ENCODE measurements around the gene HPCAL4.

Gene HPCAL4

DNA sequence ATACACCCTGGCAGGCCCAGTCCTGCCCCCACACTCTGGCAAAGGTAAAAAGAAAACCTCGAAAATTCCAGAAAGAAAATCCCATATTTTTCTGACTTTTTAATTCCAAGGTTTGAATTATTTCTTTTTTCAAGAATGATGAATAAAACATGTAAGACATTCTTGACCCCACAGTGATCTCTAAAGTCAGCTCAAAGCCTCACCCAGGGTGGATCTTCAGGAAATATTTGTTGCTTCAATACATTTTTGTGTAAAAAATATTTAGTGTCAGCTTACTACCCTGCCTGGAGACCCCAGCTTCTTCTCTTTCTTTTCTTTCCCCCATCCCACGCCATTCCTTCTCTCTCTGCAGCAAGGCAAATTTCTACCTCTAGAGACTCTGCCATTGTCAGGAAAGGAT is 12.3 kb downstream of the HPCAL4 start:
- in situ Hi-C loops (cut with MboI; ENCODE audit: low sequenced_read_pairs) = no loop called here

DNA sequence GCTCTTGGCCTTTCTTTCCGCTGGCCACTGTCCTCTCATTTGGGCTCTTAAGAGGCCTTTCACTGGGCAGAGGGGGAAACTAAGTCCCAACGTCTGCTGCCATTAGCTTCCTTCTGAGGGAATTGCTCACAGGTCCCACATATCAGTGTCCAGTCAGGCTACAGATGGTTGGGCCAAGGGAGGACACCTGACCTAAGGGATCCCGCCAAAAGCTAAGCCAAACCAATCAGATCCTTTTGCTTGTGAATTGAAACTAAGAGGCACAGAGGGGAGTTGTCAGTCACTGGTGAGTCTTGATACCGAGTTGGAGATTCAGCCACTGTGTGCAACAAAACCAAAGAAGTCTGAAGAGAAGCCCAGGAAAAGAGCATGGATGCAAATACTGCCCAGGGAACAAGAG is 13.6 kb downstream of the HPCAL4 start:
- in situ Hi-C loops (cut with MboI; ENCODE audit: low sequenced_read_pairs) = no loop called here

DNA sequence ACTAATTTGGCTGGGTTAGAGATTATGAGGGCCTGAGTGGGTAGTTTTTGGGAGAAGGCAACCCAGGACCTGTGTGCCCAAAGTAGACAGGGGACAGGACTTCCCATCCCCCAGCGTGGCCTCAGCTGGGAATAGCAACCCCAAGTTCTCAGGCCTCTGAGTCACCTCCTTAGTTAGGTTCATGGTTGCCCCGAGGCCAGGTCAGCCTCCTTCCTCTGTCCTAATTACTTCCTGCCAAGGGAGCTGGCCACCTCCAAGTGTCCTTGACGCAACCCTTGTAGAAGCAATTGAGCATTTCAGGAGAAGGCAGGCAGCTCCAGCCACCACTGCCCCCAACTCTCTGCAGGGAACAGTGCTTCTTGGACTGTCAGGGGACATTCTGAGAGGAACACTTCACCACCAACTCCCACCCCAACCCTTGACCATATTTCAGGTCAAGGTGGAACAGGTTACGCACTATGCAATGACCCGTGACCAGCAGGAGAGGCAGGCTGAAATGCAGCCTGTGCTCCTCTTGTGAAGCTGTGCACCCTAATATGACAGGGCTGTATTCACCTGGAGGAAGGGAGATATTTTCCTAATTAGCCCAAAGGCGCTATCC is 14.2 kb downstream of the HPCAL4 start:
- in situ Hi-C loops (cut with MboI; ENCODE audit: low sequenced_read_pairs) = no loop called here

DNA sequence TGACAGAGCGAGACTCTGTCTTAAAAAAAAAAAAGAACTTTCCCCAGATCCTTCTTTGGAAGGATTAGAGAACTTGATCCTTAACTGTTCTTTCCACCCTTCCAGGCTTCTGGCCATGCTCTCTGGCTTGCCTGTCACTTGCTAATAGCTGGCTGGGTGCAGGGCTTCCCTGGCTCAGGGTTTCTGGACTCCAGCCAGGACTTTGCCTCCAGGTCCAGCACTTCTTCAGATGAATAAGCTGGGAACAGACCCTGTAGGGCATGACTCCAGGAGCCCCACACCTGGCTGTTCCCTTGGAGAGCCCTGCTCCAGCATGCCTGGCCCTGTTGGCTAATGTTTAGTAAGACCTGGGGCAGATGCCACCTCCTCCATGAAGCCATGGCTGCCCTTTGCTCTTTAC is 16.0 kb downstream of the HPCAL4 start:
- in situ Hi-C loops (cut with MboI; ENCODE audit: low sequenced_read_pairs) = no loop called here

DNA sequence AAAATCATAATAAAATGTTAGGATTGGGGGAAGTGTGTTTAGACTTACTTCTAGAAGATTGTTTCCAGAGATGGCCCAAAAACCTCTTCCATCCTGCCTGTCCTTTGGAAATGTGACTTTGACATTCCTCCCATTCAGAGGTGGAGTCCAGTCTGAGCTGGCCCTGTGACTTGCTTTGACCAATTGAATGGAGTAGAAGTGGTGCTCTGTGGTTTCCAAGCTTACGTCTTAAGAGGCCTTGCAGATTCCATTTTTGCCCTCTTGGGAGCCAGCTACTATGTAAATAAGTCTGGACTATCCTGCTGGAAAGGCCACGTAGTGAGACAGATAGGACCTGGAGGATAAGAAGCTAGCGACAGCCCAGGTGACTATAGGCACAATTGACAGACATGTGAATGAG is 18.0 kb downstream of the HPCAL4 start:
- in situ Hi-C loops (cut with MboI; ENCODE audit: low sequenced_read_pairs) = no loop called here

DNA sequence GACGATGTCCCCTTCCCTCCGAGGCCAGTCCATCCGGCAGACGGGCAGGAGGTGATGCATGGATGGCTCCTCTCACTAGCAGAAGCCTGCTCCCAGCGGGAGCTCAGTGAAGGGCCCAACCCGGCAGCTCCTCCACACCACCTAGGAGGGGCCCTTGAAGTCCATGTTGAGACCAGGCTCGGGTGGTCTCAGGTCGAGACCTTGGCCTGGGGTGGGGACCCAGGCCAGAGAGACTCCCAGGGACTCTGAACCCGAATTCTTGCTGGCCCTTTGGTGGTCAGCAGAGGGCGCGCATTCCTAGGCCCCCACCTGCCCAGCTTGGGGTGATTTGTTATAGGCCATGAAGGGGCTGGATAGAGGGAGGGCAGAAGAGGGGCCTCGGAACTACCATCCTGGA is 18.7 kb downstream of the HPCAL4 start:
- in situ Hi-C loops (cut with MboI; ENCODE audit: low sequenced_read_pairs) = no loop called here

DNA sequence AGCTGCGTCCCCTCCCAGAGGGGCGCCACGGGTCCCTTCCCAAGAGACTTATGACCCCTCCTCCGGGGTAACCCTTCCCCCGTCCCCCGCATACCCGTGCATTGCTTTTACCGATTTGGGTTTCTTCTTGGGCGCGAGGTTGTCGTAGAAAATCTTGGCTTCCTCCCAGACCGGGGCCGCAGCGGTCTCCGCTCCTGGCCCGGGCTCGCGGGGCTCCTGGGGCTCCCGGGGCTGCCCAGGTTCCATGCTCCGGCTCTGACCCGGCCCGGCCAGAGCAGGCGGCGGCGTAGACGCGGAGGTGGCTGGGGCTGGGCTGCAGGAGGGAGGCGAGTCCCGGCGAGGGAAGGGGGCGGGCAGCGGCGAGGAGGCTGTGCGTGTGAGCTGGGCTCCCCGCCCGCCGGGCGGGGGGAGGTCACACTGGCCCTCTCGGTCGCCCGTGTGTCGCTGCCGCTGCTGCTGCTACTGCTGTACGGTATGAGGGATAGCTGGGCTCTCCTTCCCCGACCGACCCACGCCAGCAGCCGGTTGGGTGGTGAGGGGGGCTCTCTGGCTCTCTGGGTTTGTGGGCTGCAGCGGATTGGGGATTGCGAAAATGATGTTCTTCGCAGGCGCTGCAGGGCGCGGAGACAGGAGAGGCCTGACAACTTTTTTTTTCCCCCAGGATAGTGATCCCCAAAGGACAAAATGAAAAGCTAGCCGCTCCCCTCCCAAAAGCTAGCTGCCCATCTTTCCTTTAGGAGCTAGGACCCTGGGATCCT is 19.3 kb downstream of the HPCAL4 start, which contains the start of gene NT5C1A:
Gene NT5C1A (minus strand): TSS at position 315 of the 758 bp plus-strand sequence. CDS start 69 bp downstream, at position 246.
- in situ Hi-C loops (cut with MboI; ENCODE audit: low sequenced_read_pairs) = no loop called here

DNA sequence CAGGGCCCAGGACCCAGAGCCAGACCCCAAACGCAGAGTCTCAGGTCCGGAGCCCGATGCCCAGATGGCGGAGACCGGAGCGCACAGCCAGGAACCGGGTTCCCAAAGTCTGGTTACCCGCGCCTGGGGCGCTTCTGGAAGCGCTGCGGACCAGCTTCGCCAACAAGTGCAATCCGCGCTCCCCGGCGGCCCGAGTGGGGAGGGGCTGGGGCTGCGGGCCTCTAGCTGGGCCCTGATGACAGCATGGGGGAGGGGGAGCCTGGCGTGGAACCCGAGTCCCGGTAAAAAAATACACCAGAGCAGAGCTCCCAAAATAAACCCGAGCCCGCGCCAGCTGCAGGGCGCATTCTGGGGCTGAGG is 19.8 kb downstream of the HPCAL4 start:
- in situ Hi-C loops (cut with MboI; ENCODE audit: low sequenced_read_pairs) = no loop called here

DNA sequence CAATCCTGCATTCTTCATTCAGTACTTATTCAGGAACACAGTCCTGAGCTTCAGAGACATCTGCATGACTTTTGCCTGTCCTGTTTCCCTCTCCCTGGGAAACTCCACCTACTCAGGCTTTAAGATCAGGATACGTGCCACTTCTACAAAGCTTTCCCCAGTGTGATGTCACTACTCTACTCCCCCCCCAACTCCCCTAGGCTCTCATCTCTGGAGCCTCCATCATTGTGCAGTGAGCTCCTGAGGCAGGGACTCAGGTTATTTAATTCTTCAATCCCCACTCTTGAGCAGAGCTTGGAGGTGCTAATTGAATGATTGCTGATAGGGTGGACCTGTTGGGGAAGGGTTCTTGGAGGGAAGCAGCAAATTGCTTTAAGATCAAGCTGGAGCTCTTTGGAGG is 20.5 kb downstream of the HPCAL4 start:
- in situ Hi-C loops (cut with MboI; ENCODE audit: low sequenced_read_pairs) = no loop called here

DNA sequence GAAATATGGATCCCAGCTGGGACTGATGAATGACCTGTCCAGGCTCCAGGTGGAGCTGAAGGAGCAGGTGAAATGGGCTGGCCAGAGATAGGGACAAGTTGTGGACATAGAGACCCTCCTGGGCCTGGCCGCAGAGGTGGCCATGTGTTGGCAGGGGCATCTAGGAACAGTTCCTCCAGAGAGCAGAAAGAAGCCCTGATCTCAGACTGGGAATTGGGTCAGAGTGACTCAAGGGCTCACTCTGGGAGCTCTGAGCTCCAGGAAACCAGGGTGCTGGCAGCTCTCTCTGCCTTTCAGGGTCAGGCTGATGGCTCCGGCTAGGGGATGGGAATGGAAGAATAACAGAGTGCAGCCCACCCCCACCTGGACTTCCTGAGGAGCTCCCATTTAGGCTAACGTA is 22.3 kb downstream of the HPCAL4 start:
- in situ Hi-C loops (cut with MboI; ENCODE audit: low sequenced_read_pairs) = no loop called here

DNA sequence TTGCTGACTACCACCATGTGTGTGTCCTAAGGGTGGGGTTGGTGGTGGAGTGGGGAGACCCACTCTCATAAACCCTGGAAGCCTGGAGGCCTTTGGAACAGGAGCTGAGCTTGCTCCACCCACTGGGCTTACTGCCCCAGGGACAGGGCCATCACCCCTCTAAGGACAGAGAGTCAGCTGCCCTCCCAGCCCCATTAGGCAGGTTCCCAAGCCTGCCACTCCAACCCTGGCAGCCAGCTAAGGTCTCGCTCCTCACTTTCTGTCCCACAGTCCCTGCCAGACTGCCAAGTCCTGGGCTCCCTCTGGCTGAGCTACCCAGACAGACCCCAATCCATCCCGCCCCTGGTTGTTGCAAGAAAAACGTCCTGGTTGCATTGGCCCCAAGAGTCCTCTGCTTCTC is 23.1 kb downstream of the HPCAL4 start:
- in situ Hi-C loops (cut with MboI; ENCODE audit: low sequenced_read_pairs) = no loop called here

DNA sequence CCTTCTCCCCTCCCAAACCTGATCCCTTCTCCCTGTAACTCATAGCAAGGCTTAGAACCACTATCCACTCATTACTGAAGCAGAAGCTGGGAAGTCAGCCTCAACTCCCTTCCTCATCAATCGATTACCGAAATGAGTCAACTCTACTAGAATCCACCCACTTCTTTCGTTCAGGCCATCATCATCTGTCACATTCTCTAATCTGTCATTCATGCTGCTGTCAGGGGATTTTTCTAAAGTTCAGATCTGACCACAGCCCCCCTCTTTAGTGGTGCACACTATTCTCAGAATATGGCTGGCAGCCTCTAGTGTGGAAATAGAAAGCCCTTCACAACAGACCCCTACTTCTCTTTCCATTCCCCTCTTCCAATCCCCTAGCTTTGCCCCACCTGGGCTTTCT is 24.5 kb downstream of the HPCAL4 start:
- in situ Hi-C loops (cut with MboI; ENCODE audit: low sequenced_read_pairs) = no loop called here

DNA sequence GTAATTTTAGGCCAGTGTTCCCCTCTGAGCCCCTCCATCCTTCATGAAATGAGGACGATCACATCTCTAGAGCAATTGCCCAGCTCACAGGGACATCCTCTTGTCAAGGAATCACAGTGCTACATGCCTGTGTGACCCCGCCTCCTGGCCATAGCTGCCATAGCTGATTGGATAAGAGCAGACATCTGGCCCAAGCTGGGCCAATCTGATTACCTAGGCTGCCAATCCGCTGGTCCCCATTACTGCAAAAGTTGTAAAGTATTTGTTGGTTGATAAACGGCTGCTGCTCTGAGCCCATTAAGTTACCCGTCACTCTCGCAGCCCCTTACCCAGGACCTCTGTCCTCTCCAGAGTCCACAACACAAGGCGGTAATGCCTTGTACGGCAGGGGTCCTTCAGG is 27.7 kb downstream of the HPCAL4 start:
- in situ Hi-C loops (cut with MboI; ENCODE audit: low sequenced_read_pairs) = no loop called here

DNA sequence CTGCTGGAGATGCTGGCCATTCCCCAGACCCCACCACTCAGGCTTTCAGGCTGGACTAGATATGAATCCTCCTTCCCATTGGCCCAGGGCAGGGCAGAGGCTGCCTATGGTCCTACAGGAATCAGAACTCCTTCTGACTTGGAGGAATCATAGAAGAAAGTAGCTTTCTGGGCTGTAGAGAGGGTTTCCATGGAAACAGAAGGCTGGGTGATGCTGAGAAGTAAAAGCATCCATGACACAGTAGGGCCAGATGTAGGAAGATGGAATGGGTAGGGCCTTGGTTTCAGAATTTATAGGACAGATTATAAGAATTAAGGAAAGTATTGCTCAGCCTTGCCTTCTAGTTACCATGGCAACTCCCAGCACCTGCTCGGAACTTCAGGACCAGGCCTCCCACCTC is 28.4 kb downstream of the HPCAL4 start:
- in situ Hi-C loops (cut with MboI; ENCODE audit: low sequenced_read_pairs) = no loop called here

DNA sequence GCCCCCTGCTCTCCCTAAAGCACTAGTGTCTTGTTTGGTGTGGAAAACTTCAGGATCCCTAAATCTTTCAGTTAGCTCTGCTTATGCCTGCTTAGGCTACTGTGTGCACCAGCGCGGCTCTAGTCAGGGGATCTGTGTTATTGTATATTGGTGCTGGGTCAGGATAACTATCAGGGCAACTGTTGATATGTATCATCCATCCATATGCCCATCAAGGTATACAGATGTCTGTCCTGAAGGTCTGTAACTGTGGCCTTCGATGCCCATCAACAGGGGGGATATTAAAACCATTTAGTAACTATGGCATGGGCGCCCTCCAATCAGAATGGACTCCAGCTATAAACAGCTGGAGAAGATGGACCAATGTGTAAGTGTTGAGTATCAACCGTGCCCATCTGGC is 31.7 kb downstream of the HPCAL4 start:
- in situ Hi-C loops (cut with MboI; ENCODE audit: low sequenced_read_pairs) = no loop called here

DNA sequence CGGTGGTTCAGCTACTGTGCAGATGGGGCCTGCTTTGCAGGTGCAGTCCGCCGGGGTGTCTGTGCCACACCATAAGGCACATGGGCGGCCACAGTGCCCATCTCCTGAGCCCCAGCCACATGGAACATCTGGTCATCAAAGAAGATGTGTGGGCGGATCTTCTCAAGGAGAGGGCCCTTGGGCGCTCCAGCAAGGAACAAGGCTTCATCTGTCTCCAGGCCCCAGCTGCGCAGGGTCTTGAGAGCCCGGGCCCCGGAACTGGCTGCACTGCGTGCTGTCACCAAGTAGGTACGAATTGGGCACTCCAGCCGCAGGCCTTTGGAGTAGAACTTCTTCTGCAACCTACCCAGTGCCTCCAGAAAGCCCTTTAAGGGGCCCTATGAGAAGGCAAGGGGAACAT is 32.1 kb downstream of the HPCAL4 start:
- in situ Hi-C loops (cut with MboI; ENCODE audit: low sequenced_read_pairs) = no loop called here

DNA sequence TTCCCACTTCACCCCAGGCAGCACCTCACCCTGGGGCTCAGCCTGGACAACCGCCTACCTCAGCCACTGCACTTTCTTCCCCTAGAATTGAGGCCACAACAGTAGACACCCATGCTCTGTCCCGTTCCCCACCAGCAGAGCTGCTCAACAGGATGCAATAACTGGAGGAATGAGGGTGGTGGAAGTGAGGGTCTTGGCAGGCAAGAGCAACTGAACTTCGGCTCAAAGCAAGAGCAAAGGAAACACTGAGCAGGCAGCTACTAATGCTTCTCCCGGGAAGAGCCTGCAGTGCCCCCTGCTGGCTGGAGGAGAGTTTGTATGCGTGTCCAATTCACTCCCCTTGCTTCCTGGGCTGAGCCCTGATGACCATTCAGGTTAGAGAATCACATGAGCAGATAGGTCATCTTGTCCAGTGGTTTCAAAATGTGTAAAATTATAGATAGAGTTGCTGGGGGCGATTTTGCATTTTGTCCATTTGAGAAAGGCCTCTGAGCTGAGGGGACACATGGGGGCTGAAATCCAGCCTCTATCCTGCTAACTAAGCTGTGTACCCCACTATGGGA is 33.2 kb downstream of the HPCAL4 start:
- in situ Hi-C loops (cut with MboI; ENCODE audit: low sequenced_read_pairs) = no loop called here

DNA sequence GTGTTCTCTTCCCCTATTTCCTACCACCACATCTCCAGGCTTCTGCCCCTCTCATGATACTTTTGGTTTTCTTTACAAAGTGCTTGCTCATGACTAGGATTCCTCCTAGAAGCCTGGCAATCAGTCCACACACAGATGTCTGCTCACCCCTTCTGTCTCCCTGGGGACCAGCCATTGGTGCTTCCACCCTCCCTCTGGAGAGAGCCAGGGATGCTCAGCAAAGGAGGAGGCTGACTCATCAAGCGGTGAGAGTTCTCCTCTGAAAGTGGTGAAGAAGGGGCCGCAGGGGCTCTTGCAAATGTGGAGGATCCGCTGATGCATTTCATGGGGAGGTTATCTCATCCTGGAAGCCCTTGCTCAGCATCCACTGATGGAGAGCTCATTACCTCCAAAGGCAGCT is 33.8 kb downstream of the HPCAL4 start:
- in situ Hi-C loops (cut with MboI; ENCODE audit: low sequenced_read_pairs) = no loop called here

DNA sequence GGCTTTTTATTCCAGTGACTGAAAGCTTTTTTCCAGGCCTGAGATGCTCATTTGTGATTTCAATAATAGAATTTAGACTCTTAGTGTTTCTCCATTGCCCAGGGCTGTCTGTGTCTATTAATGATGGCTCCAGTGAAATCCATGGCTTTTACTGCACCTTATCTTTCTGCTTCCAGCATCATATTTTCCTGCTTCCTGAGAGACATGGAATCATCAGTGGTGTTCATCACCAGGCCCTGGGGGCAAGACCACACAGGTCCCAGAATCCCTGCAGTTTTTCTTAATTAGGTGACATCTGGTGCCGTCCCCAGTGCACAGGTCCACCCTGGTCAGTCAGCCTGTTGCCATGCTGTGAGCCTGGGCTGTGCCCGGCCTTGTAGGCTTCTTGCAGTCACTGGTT is 34.8 kb downstream of the HPCAL4 start:
- in situ Hi-C loops (cut with MboI; ENCODE audit: low sequenced_read_pairs) = no loop called here

DNA sequence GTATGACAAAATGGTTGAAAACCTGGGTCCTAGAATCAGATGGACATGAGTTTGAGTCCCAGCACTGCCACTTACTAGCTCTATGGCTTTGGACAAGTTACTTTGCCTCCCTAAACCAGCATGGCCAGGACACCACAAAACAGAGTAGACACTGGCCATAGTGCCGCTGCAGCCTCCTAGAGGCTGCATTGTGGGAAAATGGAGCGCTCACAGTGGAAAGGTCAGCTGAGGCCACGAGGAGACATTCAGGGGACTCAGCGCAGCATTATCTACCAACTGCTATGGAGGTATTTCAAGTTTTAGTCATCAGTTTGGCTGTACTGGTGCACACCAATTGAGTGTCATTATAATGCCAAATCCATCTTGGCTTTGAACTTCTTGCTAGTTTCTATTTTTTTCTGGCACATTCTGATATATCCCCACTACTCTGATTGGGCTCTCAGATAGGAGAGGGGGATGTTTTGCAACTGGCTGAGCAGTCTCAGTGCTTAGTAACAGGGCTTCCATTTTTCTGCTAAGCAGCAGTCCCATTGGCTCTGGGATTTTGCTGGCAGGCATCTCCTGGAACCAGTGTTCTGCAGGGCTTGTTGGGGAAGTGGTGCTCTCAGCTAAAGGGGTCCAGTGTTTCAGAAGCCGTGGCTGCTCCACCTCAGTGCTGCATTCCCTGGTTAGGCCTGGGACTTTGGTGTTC is 35.5 kb downstream of the HPCAL4 start:
- in situ Hi-C loops (cut with MboI; ENCODE audit: low sequenced_read_pairs) = no loop called here

DNA sequence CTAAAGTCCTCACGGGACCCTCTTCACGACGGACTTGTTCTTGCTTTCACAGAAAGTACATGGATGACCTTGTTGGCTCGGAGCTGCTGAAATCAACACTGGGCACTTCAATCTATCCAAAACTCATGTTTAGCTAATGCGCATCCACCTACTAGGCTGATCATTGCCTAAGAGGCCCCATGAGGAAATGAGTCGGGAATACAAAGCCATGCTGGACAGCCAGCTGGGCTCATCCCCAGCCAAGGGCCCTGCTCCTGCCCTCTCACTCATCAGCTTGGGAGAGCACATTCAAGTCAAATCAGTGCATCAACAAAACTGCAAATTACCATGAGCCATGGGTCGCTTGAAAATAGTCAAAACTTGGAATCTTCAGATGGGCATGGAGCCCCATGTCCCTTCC is 36.9 kb downstream of the HPCAL4 start:
- in situ Hi-C loops (cut with MboI; ENCODE audit: low sequenced_read_pairs) = no loop called here

DNA sequence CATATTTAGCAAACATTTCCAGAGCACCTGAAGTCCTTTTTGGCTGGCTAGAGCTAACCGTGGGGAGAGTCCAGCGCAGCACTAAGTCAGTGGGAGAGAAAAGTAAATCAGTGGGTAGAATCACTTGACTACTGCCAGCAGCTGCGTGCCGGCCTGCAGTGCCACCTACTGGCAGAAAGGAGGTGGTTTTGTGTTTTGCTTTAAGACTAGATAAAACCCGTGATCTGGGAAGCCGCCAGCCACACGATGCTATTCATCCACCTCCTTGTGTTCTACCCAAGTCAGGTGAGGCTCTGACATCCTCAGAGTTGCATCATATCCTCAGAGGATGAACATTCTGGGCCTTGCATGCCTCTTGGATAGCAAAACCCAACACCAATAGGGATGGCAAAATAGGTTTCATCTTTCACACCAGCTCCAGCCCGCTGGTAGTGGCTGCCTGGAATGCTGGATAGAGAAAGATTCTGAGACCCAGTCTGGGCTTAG is 37.6 kb downstream of the HPCAL4 start:
- in situ Hi-C loops (cut with MboI; ENCODE audit: low sequenced_read_pairs) = no loop called here

Data from HL-60/S4 treated with phorbol 12-myristate 13-acetate at 8.2 ng/mL for 4 days and 3 days (cell line).